HEK293T (cell line): ENCODE measurements around the gene GIGYF2.

Experiments used
- CTCF ChIA-PET: fragments of 350-600 bp; formaldehyde crosslinking; extraction: SDS; loops from one replicate; lab custom pipeline; 2021; ENCODE audit warnings: antibody characterized with exemption, inconsistent platforms; lab: Yijun Ruan, JAX
- POLR2A ChIA-PET: fragments of 350-600 bp; formaldehyde crosslinking; extraction: SDS; loops from one replicate; lab custom pipeline; 2020; ENCODE audit warnings: antibody characterized with exemption, inconsistent platforms; lab: Yijun Ruan, JAX
- DNase-seq: peaks from one replicate; pipeline ENCODE4 v3.0.0; 2012; ENCODE audit warnings: mixed read lengths; ENCODE audit errors: extremely low spot score
- ARNT ChIP-seq: fragments of 450-650 bp; IDR thresholded peaks from 2 replicates; pipeline ENCODE4 v1.6.1; 2017; ENCODE audit warnings: mild to moderate bottlenecking
- BHLHE40 ChIP-seq: fragments of 450-650 bp; IDR thresholded peaks from 2 replicates; pipeline ENCODE4 v1.6.1; 2016; ENCODE audit warnings: mild to moderate bottlenecking, moderate library complexity, borderline replicate concordance
- CTBP1 ChIP-seq: fragments of 450-650 bp; IDR thresholded peaks from 2 replicates; pipeline ENCODE4 v1.6.1; 2016; ENCODE audit warnings: borderline replicate concordance
- ELF4 ChIP-seq: fragments of 450-650 bp; IDR thresholded peaks from 2 replicates; pipeline ENCODE4 v1.6.1; 2017; ENCODE audit warnings: antibody characterized with exemption
- FOXA1 ChIP-seq: fragments of 450-650 bp; IDR thresholded peaks from 2 replicates; pipeline ENCODE4 v1.6.1; 2016; ENCODE audit warnings: mild to moderate bottlenecking
- FOXK2 ChIP-seq: fragments of 450-650 bp; IDR thresholded peaks from 2 replicates; pipeline ENCODE4 v1.6.1; 2016; ENCODE audit warnings: mild to moderate bottlenecking
- FOXM1 ChIP-seq: fragments of 450-650 bp; IDR thresholded peaks from 2 replicates; pipeline ENCODE4 v1.6.1; 2017; ENCODE audit warnings: mild to moderate bottlenecking, borderline replicate concordance
- HDGF ChIP-seq: fragments of 450-650 bp; IDR thresholded peaks from 2 replicates; pipeline ENCODE4 v1.6.1; 2017; ENCODE audit warnings: antibody characterized with exemption, borderline replicate concordance
- L3MBTL2 ChIP-seq: fragments of 450-650 bp; conservative IDR thresholded peaks from 2 replicates; pipeline ENCODE4 v1.6.1; 2016; ENCODE audit warnings: mild to moderate bottlenecking
- LEF1 ChIP-seq: fragments of 450-650 bp; IDR thresholded peaks from 2 replicates; pipeline ENCODE4 v1.6.1; 2017; ENCODE audit warnings: mild to moderate bottlenecking, borderline replicate concordance
- NFRKB ChIP-seq: fragments of 450-650 bp; IDR thresholded peaks from 2 replicates; pipeline ENCODE4 v1.6.1; 2016; ENCODE audit warnings: mild to moderate bottlenecking, moderate library complexity
- SP1 ChIP-seq: fragments of 450-650 bp; IDR thresholded peaks from 2 replicates; pipeline ENCODE4 v1.6.1; 2017
- SUZ12 ChIP-seq: fragments of 450-650 bp; IDR thresholded peaks from 2 replicates; pipeline ENCODE4 v1.6.1; 2016; ENCODE audit warnings: mild to moderate bottlenecking
- TARDBP ChIP-seq: fragments of 450-650 bp; IDR thresholded peaks from 2 replicates; pipeline ENCODE4 v1.6.1; 2016
- ZNF384 ChIP-seq: fragments of 450-650 bp; IDR thresholded peaks from 2 replicates; pipeline ENCODE4 v1.6.1; 2016
- TF ChIP-seq, protein P1 (sequence below): fragments of 450-650 bp; IDR thresholded peaks from 2 replicates; pipeline ENCODE4 v1.6.1; 2016

The GIGYF2 gene

DNA sequence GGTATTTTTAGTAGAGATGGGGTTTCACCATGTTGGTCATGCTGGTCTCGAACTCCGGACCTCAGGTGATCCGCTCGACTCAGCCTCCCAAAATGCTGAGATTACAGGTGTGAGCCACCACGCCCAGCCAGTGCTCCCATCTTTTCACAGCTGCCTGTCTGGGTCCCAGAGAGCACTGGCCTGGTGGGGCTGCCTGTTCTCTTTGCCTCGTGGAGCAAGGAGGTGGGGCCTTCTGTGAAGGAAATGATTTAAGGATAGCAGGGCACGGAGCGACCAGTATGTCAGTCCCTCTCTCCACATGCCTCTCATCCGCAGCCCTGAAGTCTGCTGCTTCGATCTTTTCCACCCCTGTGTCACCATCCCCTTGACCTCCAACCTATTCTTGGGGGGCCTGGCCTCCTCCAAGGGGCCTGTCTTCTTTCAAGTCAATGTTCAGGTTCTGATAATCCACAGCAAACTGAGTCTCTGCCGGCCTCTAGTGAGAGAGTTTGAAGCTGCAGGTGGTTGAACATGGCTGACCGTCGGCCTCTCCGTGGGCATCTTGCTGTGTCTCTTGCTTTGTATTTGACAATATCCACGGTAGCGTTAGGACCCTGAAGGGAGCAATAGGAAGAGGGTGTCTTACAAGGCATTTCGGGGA, 28.2 kb upstream of the GIGYF2 start:
- POLR2A ChIA-PET: no interaction called here
- peak; percentile 28 for DNase-seq
- no peak for TF ChIP-seq FOXA1
- no peak for TF ChIP-seq CTBP1
- no peak for TF ChIP-seq LEF1
- no peak for TF ChIP-seq ZNF384
- no peak for TF ChIP-seq FOXM1
- TF ChIP-seq L3MBTL2: no peak
- no peak for TF ChIP-seq FOXK2
- no peak for TF ChIP-seq HDGF
- TF ChIP-seq TARDBP: no peak
- no peak for TF ChIP-seq SP1
- TF ChIP-seq, protein P1, sequence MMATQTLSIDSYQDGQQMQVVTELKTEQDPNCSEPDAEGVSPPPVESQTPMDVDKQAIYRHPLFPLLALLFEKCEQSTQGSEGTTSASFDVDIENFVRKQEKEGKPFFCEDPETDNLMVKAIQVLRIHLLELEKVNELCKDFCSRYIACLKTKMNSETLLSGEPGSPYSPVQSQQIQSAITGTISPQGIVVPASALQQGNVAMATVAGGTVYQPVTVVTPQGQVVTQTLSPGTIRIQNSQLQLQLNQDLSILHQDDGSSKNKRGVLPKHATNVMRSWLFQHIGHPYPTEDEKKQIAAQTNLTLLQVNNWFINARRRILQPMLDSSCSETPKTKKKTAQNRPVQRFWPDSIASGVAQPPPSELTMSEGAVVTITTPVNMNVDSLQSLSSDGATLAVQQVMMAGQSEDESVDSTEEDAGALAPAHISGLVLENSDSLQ: no peak
- CTCF ChIA-PET: interaction anchor here (0.7 to 1.1 kb wide), 2 partner anchors 36 to 58 kb away, joined by 4 read pairs; no protein-coding TSS in a partner anchor

- ChIA-PET CTCF (no interaction called here), POLR2A (no interaction called here)
- DNase-seq: no peak
- TF ChIP-seq ELF4: no peak
- TF ChIP-seq NFRKB: no peak
- TF ChIP-seq FOXK2: no peak
- no peak for TF ChIP-seq ZNF384
- no peak for TF ChIP-seq SUZ12
- no peak for TF ChIP-seq ARNT
- TF ChIP-seq LEF1: no peak
- no peak for TF ChIP-seq FOXM1
- no peak for TF ChIP-seq CTBP1
- no peak for TF ChIP-seq FOXA1
- TF ChIP-seq L3MBTL2: no peak
- TF ChIP-seq BHLHE40: no peak
- no peak for TF ChIP-seq TARDBP
- no peak for TF ChIP-seq SP1
- no peak for TF ChIP-seq HDGF
- TF ChIP-seq, protein P1: no peak
Observed at GRCh38 chr2:232672588-232672987, 24.5 kb upstream of the GIGYF2 start.

DNA sequence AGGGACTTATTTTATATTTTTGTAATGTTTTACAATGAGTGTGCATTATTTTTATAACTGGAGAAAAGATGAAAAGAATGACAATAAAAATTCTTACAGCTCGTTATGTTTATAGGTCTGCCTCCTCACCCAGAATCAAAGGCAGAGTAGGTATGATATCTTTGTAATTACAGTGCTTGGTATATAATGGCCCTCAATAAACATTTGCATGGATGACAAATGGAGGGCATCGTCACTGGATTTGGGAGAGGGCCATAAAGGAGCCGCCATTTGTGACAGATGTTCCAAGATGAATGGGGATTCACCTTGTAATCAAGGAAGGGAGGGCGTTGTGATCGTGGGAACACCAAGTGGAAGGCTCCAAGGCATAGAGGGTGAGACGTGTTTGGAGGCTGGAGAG, 22.6 kb upstream of the GIGYF2 start:
- no peak for DNase-seq
- TF ChIP-seq FOXK2: no peak
- TF ChIP-seq FOXA1: no peak
- no peak for TF ChIP-seq ZNF384
- TF ChIP-seq ARNT: no peak
- TF ChIP-seq NFRKB: no peak
- TF ChIP-seq LEF1: no peak
- no peak for TF ChIP-seq SUZ12
- TF ChIP-seq L3MBTL2: no peak
- TF ChIP-seq SP1: no peak
- TF ChIP-seq, protein P1: no peak
- no peak for TF ChIP-seq BHLHE40
- TF ChIP-seq FOXM1: no peak
- TF ChIP-seq ELF4: no peak
- TF ChIP-seq HDGF: no peak
- no peak for TF ChIP-seq TARDBP
- ChIA-PET CTCF (no interaction called here), POLR2A (no interaction called here)

DNA sequence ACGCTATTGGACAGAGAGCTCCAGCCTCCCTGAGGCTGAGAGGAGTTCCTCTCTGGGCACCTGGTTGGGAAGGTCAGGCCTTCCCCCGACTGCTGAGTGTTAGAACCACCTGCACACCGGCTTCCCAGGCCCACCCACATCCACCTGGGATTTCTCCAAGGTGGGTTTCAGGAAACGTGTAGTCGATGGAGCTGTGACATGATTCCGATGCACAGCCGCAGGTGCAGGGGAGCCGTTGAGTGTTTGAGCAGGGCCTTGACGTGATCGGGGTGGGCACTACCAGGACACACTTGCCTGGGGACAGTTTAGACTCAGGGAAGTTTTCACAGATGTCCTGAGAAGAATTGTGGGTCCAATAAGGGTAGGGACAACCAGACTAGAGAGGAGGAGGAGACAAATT, 21.8 kb upstream of the GIGYF2 start:
- ChIA-PET CTCF (no interaction called here), POLR2A (no interaction called here)
- no peak for DNase-seq
- TF ChIP-seq, protein P1: no peak
- TF ChIP-seq FOXM1: no peak
- TF ChIP-seq ELF4: no peak
- no peak for TF ChIP-seq ZNF384
- TF ChIP-seq HDGF: no peak
- TF ChIP-seq FOXA1: no peak
- TF ChIP-seq FOXK2: no peak
- no peak for TF ChIP-seq SP1
- TF ChIP-seq TARDBP: no peak
- TF ChIP-seq NFRKB: no peak
- no peak for TF ChIP-seq ARNT
- no peak for TF ChIP-seq BHLHE40
- no peak for TF ChIP-seq L3MBTL2
- no peak for TF ChIP-seq CTBP1

- POLR2A ChIA-PET: no interaction called here
- DNase-seq: no peak
- no peak for TF ChIP-seq ARNT
- no peak for TF ChIP-seq FOXK2
- TF ChIP-seq ELF4: no peak
- TF ChIP-seq ZNF384: no peak
- no peak for TF ChIP-seq TARDBP
- TF ChIP-seq FOXM1: no peak
- TF ChIP-seq, protein P1: no peak
- TF ChIP-seq HDGF: no peak
- TF ChIP-seq NFRKB: no peak
- no peak for TF ChIP-seq SUZ12
- no peak for TF ChIP-seq L3MBTL2
- no peak for TF ChIP-seq LEF1
- no peak for TF ChIP-seq SP1
- no peak for TF ChIP-seq CTBP1
- no peak for TF ChIP-seq BHLHE40
- no peak for TF ChIP-seq FOXA1
- CTCF ChIA-PET: no interaction called here
Observed at GRCh38 chr2:232680006-232680405, 17.1 kb upstream of the GIGYF2 start.
